H7 (cell line): ENCODE measurements around the gene PCIF1. TPM values are rescaled to one million over a fixed set of nuclear protein-coding genes. Genes with fewer than 3 reads are reported as not detected.

Source experiments
- DNase-seq: peaks from one replicate; pipeline ENCODE4 v3.0.0; 2012
- H3K27me3 ChIP-seq: 2 replicates; pipeline ENCODE4 v1.6.0; 2011; ENCODE audit warnings: mild to moderate bottlenecking, low read length; ENCODE audit not compliant: control insufficient read depth, insufficient read depth
- H3K36me3 ChIP-seq: replicated peaks from 2 replicates; pipeline ENCODE4 v1.5.1; 2011; ENCODE audit warnings: low read length; ENCODE audit not compliant: control insufficient read depth, insufficient read depth
- H3K4me3 ChIP-seq: 2 replicates; pipeline ENCODE4 v1.5.1; 2011; ENCODE audit warnings: low read depth, mild to moderate bottlenecking, control low read depth, low read length, moderate library complexity; ENCODE audit not compliant: insufficient read depth
- total RNA-seq: library from RNA; depleted of rRNA; stranded (reverse); fragments of >200 nt; shearing (Covaris generic); gene quantifications from 2 replicates; pipeline ENCODE4 v1.2.3, GENCODE V29; 2014

The PCIF1 gene
- total RNA-seq, 1 experiment from 2014 or later, result 22.8 TPM

DNA sequence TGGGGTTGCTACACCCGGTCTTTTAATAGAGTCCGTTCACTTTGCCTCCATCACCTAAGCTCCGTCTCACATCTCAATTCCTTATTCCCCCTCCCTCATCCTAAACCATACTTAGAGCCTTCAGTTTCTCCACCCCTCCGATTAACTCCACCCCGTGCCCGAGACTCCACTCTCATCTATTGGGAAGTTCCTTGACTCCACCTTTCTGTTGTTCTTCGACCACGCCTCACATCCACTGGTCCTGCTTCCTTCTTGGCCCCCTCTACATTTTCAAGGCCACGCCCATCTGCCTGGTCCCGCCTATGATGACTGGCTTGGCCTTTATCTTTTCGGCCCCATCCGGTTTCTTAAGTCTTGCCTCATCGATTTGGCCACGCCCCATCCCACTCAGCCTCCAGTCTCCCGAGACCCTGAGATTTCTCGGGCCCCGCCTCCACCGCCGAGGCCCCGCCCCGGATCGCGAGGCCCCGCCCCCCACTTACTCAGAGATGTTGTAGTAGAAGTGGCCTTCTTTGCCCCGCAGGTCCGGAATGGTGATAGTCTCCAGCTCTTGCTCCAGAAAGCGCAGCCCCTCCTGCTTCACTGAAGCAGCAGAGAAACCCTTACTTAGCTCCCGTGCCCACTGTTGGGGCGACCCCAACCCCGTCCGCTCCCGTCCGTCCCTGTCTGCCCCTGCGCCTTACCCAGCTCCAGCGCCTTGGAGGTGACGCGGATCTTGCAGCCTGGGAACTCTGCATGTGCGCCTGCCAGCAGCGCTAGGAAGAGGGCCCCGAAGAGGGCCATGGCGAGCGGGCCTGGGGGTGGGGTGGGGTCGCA, 23.6 kb upstream of the PCIF1 start:
- H3K36me3 ChIP-seq, result peaks cover 16% of the 10 kb centered on the region
- H3K4me3 ChIP-seq, result peak overlapping the region; percentile 77
- peaks cover 2% of the 10 kb centered on the region; the same call in 1 of the 2 replicates for H3K27me3 ChIP-seq
- peak; percentile 99 for DNase-seq

GRCh38 chr20:45911486-45912343, 22.8 kb upstream of the PCIF1 start, which contains the start of gene PLTP:
TSS of gene PLTP (minus strand) at chr20:45912155. CDS start at chr20:45911452, 703 bp downstream.
- peak; percentile 93 for DNase-seq
- peaks cover 14% of the 10 kb centered on the region for H3K36me3 ChIP-seq
- H3K4me3 ChIP-seq, result peak within 1 kb of the TSS; percentile 77
- H3K27me3 ChIP-seq, result peaks cover 2% of the 10 kb centered on the region; the same call in 1 of the 2 replicates

GRCh38 chr20:45912344-45912682, 22.2 kb upstream of the PCIF1 start:
- H3K27me3 ChIP-seq, result peaks cover 2% of the 10 kb centered on the region; the same call in 1 of the 2 replicates
- DNase-seq, result peak; percentile 41
- H3K4me3 ChIP-seq, result peak overlapping the region; percentile 77
- peaks cover 12% of the 10 kb centered on the region for H3K36me3 ChIP-seq

DNA sequence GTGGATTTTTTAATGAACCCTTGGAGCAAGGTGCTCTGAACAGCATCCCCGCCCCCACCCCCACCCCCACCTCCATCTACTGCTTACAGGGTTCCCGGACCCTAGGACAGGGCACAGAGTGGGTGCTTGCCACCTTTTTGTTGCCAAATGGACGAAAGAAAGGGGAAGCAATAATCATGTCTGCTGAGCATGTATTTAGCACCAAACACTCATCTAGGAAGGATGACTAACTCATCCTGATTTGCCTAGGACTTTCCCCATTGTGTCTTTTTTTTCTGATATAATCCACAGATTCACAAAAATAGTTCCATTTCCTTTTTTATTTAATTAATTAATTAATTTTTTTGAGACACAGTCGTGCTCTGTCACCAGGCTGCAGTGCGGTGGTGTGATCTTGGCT, 21.4 kb upstream of the PCIF1 start:
- H3K27me3 ChIP-seq, result peaks cover 2% of the 10 kb centered on the region; the same call in 1 of the 2 replicates
- H3K4me3 ChIP-seq, result no peak overlapping the region
- no peak for DNase-seq
- H3K36me3 ChIP-seq, result peaks cover 9% of the 10 kb centered on the region

DNA sequence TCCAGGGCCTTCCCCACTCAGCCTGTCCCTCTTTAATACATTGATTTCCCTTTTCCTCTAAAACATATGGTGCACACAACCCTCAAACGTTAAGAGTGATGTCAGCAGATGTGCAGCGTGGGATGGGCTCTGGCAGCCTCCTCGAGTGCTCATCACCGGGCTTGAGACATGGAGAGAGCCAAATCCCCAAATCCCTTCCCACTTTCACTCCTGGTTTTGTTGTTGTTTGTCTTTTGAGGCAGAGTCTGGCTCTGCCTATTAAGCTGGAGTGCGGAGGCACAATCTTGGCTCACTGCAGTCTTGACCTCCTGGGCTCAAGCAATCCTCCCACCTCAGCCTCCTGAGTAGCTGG, 16.7 kb upstream of the PCIF1 start:
- Histone ChIP-seq H3K27me3 (no peaks in the 10 kb centered on the region), H3K4me3 (no peak overlapping the region), H3K36me3 (no peaks in the 10 kb centered on the region)
- DNase-seq, result no peak

DNA sequence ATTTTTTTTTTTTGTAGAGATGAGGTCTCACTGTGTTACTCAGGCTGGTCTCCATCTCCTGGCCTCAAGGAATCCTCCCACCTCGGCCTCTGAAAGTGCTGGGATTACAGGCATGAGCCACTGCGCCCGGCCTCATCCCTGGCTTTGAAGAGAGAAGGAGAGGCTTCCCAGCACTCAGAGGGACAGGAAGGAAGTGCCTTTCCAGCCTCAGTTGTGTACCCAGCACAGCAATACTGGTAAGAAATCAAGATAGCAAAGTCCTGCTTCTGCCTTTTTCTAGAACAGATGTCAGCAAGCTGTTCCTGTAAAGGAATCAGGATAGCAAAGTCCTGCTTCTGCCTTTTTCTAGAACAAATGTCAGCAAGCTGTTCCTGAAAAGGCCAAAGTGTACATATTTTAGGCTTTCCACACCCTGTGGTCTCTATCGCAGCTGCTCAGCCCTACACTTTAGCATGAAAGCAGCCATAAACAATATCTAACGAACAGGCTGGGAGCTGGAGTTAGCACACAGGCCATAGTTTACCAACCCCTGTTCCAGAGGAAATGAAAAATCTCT, 16.2 kb upstream of the PCIF1 start:
- DNase-seq, result no peak
- H3K27me3 ChIP-seq, result no peaks in the 10 kb centered on the region
- no peaks in the 10 kb centered on the region for H3K36me3 ChIP-seq
- H3K4me3 ChIP-seq, result no peak overlapping the region

DNA sequence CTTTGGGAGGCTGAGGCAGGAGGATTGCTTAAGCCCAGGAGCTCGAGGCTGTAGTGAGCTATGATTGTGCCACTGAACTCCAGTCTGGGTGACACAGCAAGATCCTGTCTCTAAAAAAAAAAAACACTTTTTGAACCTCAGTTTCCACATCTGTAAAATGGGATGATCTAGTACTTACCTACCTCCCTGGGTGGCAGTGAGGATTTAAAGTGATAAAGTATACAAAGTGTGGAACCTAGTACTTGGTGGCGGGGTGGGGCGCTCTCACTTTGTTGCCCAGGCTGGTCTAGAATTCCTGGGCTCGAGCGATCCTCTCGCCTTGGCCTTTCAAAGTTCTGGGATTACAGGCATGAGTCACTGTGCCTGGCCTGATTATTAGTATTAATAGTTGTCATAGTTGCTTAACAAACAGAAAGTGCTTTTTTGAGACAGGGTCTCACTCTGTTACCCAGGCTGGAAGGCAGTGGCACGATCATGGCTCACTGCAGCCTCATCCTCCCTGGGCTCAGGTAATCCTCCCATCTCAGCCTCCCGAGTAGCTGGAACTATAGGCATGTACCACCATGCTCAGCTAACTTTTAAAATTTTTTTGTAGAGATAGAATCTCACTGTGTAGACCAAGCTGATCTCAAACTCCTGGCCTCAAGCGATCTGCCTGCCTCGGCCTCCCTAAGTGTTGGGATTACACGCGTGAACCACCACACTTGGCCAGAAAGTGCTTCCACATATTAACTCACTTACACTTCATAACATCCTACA, 15.5 kb upstream of the PCIF1 start:
- DNase-seq, result no peak
- Histone ChIP-seq H3K4me3 (no peak overlapping the region), H3K27me3 (no peaks in the 10 kb centered on the region), H3K36me3 (no peaks in the 10 kb centered on the region)

GRCh38 chr20:45919542-45920399, 14.7 kb upstream of the PCIF1 start:
- no peaks in the 10 kb centered on the region for H3K36me3 ChIP-seq
- no peaks in the 10 kb centered on the region for H3K27me3 ChIP-seq
- no peak for DNase-seq
- no peak overlapping the region for H3K4me3 ChIP-seq

DNA sequence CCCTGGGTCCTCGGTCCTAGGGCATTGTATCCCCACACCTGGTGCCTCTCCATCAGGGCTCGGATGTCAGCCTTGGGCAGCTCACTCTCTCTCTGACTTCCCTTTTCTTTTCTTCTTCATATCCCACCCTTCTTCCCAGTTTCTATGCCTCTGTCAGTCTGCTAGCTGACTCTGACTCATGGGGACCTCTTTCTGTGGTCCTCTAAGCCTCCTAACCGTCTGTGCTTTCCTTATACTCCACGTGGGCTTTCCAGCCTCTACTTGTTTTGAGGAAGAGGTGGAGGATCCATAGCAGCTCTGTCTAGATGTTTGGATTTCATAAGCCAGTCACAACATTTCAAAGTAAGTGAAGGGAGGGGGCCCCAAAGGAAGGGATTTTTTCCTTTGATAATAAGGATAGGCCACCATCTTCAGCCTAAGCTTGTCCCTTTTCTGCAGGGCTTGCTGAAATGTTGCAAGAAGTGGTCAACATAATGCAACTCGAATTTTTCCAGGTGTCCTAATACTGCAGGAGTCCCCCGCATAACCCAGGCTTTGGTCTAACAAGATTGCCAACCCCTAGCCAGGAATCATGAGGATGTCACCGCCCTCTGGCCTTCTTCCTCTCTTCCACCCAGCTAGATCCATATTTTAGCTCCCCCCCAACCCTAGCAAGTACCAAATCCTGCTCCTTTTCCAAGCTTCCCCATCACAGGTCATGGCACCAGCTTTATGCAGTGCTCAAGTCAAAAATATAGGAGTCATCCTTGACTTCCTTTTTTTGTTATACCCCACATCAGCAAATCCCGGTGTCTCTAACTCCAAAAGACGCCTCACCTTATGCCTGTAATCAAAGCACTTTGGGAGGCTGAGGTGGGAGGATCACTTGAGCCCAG, 13.8 kb upstream of the PCIF1 start:
- Histone ChIP-seq H3K36me3 (no peaks in the 10 kb centered on the region), H3K27me3 (no peaks in the 10 kb centered on the region), H3K4me3 (no peak overlapping the region)
- no peak for DNase-seq

DNA sequence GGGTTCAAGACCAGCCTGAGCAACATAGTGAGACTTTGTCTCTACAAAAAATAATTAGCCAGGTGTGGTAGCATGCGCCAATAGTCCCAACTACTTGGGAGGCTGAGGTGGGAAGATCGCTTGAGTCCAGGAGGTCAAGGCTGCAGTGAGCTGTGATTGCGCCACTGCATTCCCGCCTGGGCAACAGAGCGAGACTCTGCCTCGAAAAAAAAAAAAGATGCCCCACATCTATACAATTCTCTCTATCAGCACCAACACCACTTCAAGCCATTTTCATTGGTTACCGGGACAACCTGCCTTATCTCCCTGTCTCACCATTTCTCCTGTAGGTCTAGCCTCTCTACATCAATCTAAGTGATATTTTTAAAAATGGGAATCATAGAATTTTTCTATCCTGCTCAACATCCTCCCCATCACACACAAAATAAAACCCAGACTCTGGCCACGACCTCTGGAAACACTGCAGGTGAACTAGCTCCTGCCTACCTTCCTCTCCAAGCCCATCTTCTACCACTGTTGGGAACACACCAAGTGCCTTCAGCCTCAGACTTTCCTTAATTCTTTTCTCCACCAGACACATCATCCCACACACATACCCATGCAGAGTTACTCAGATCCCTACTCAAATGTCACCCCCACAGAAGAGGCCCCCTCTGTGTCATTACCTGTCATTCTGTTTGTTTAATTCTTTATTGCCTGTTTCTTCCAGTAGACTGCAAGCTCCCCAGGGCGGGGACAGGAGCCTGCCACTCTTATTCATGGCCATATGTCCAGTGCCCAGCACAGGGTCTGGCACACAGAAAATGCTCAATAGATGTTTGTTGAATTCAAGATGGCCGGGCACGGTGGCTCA, 12.9 kb upstream of the PCIF1 start:
- Histone ChIP-seq H3K36me3 (no peaks in the 10 kb centered on the region), H3K4me3 (no peak overlapping the region), H3K27me3 (no peaks in the 10 kb centered on the region)
- DNase-seq, result no peak

- no peaks in the 10 kb centered on the region for H3K27me3 ChIP-seq
- DNase-seq, result no peak
- no peak overlapping the region for H3K4me3 ChIP-seq
- H3K36me3 ChIP-seq, result no peaks in the 10 kb centered on the region
Measured at GRCh38 chr20:45924391-45925261, 9.9 kb upstream of the PCIF1 start.
